Suprapubic skin (tissue), 4 donors: Measurements from ENCODE around the gene SLC16A1. TPM values are rescaled to one million over a fixed set of nuclear protein-coding genes. Genes with fewer than 3 reads are reported as not detected.
"Not testable (repeated sequence)": the region's sequence is repeated elsewhere in the genome, so short reads cannot be mapped to it uniquely, and the experiment has no call there.

Experiments used
- DNase-seq, 2 donors: peaks; one replicate each; pipeline ENCODE4 v3.0.0-alpha.2; 2019; ENCODE audit warnings: low spot score in 2 of 2
- H3K27ac ChIP-seq: fragments of 200-600 bp; sonication (generic); one replicate; pipeline ENCODE4 v1.5.1; 2019
- H3K27me3 ChIP-seq: fragments of 200-600 bp; sonication (generic); one replicate; pipeline ENCODE4 v1.5.1; 2019
- H3K36me3 ChIP-seq: fragments of 200-600 bp; sonication (generic); one replicate; pipeline ENCODE4 v1.5.1; 2019
- H3K4me1 ChIP-seq: fragments of 200-600 bp; sonication (generic); one replicate; pipeline ENCODE4 v1.5.1; 2019
- H3K4me3 ChIP-seq: fragments of 200-600 bp; sonication (generic); one replicate; pipeline ENCODE4 v1.5.1; 2019; ENCODE audit warnings: mild to moderate bottlenecking
- H3K9me3 ChIP-seq: fragments of 200-600 bp; sonication (generic); one replicate; pipeline ENCODE4 v1.5.1; 2019
- CTCF ChIP-seq, 2 donors: fragments of 200-600 bp in 1 of 2; fragments of 450-650 bp in 1 of 2; sonication (generic) in 1 of 2; IDR thresholded peaks; one replicate each; pipeline ENCODE4 v1.5.1; 2016 to 2019; ENCODE audit warnings: antibody characterized with exemption in 2 of 2, mild to moderate bottlenecking in 1 of 2, moderate library complexity in 1 of 2
- EP300 ChIP-seq: sonication (generic); formaldehyde crosslinking; IDR thresholded peaks from one replicate; pipeline ENCODE4 v1.6.1; 2017; ENCODE audit warnings: antibody characterized with exemption
- POLR2A ChIP-seq, 2 donors: fragments of 450-650 bp; IDR thresholded peaks; one replicate each; pipeline ENCODE4 v1.6.1; 2017; ENCODE audit warnings: antibody characterized with exemption in 2 of 2, mild to moderate bottlenecking in 2 of 2, moderate library complexity in 2 of 2
- POLR2AphosphoS5 ChIP-seq, 3 donors: sonication (generic); formaldehyde crosslinking; IDR thresholded peaks; one replicate each; pipeline ENCODE4 v1.6.1; 2017; ENCODE audit warnings: antibody characterized with exemption in 3 of 3
- WGBS: methylation state at CpG from one replicate; pipeline ENCODE4 v1.1.5; 2018; 5-methylcytosine and 5-hydroxymethylcytosine counted together
- total RNA-seq, 4 donors: library from RNA; depleted of rRNA; stranded (reverse); fragments of >200 nt; gene quantifications; one replicate each; pipeline ENCODE4 v1.1.0, GENCODE V29; 2016

SLC16A1 gene
- total RNA-seq, 4 donors from 2014 or later, result 17.0 to 37.2 (median 21.9) TPM

GRCh38 chr1:112887599-112888283 is 68.3 kb downstream of the SLC16A1 start:
- H3K36me3 ChIP-seq, result no peaks in the 10 kb centered on the region
- no peaks in the 10 kb centered on the region for H3K27me3 ChIP-seq
- 91% methylated on average over 8 of the region's 10 CpGs for WGBS
- TF ChIP-seq CTCF (IDR thresholded peaks at IDR 0.05), result no peak
- no peak for TF ChIP-seq POLR2AphosphoS5 (IDR thresholded peaks at IDR 0.05)
- TF ChIP-seq EP300, result no peak
- no peak for TF ChIP-seq POLR2A (IDR thresholded peaks at IDR 0.05)
- no peak overlapping the region for H3K4me3 ChIP-seq
- peaks cover 3% of the 10 kb centered on the region for H3K4me1 ChIP-seq
- H3K9me3 ChIP-seq, result no peaks in the 10 kb centered on the region
- no peak overlapping the region for H3K27ac ChIP-seq
- DNase-seq, result peak in 1 of 2 donors; percentile 44

- not testable (repeated sequence) for H3K27ac ChIP-seq, H3K27me3 ChIP-seq, H3K9me3 ChIP-seq, H3K36me3 ChIP-seq, H3K4me3 ChIP-seq
- peaks cover 18% of the 10 kb centered on the region for H3K4me1 ChIP-seq
- WGBS, result 94% methylated on average over 5 of the region's 5 CpGs
- peak in 1 of 2 donors; percentile 58 for DNase-seq
Observed at GRCh38 chr1:112884996-112885395, 71.0 kb downstream of the SLC16A1 start.

GRCh38 chr1:112882271-112882744 is 73.7 kb downstream of the SLC16A1 start:
- peaks cover 18% of the 10 kb centered on the region for H3K4me1 ChIP-seq
- no peak overlapping the region for H3K27ac ChIP-seq
- 29% methylated on average over 3 of the region's 4 CpGs for WGBS
- no peaks in the 10 kb centered on the region for H3K36me3 ChIP-seq
- no peaks in the 10 kb centered on the region for H3K27me3 ChIP-seq
- no peaks in the 10 kb centered on the region for H3K9me3 ChIP-seq
- H3K4me3 ChIP-seq, result no peak overlapping the region
- peak in 1 of 2 donors; percentile 67 for DNase-seq
- TF ChIP-seq CTCF (IDR thresholded peaks at IDR 0.05) (no peak), EP300 (no peak), POLR2A (IDR thresholded peaks at IDR 0.05) (no peak), POLR2AphosphoS5 (IDR thresholded peaks at IDR 0.05) (no peak)

- Histone ChIP-seq H3K27me3 (no peaks in the 10 kb centered on the region), H3K36me3 (no peaks in the 10 kb centered on the region), H3K9me3 (no peaks in the 10 kb centered on the region), H3K27ac (no peak overlapping the region), H3K4me3 (no peak overlapping the region), H3K4me1 (peaks cover 18% of the 10 kb centered on the region)
- TF ChIP-seq EP300 (no peak), POLR2A (IDR thresholded peaks at IDR 0.05) (no peak), CTCF (IDR thresholded peaks at IDR 0.05) (no peak), POLR2AphosphoS5 (IDR thresholded peaks at IDR 0.05) (no peak)
- DNase-seq, result peak in 1 of 2 donors; percentile 18
- 32% methylated on average over 8 of the region's 8 CpGs for WGBS
Observed at GRCh38 chr1:112881742-112882127, 74.3 kb downstream of the SLC16A1 start.

- no peaks in the 10 kb centered on the region for H3K9me3 ChIP-seq
- TF ChIP-seq EP300, result no peak
Observed at GRCh38 chr1:112879834-112880233, 76.2 kb downstream of the SLC16A1 start.

GRCh38 chr1:112878321-112878720 is 77.7 kb downstream of the SLC16A1 start:
- no peak overlapping the region for H3K4me3 ChIP-seq
- H3K27ac ChIP-seq, result no peak overlapping the region
- peaks cover 18% of the 10 kb centered on the region for H3K4me1 ChIP-seq
- H3K9me3 ChIP-seq, result no peaks in the 10 kb centered on the region
- TF ChIP-seq EP300 (no peak), POLR2A (IDR thresholded peaks at IDR 0.05) (no peak)
- DNase-seq, result no peak
- H3K27me3 ChIP-seq, result no peaks in the 10 kb centered on the region
- 80% methylated on average over 9 of the region's 9 CpGs for WGBS
- H3K36me3 ChIP-seq, result no peaks in the 10 kb centered on the region

More at GRCh38 chr1:112879834-112880233, 76.2 kb downstream of the SLC16A1 start:
- WGBS, result 80% methylated on average over 3 of the region's 3 CpGs
- Histone ChIP-seq H3K4me1 (peaks cover 18% of the 10 kb centered on the region), H3K27me3 (no peaks in the 10 kb centered on the region), H3K27ac (no peak overlapping the region), H3K36me3 (no peaks in the 10 kb centered on the region), H3K4me3 (no peak overlapping the region)
- DNase-seq, result no peak
